HG02759 (cell line): ENCODE data around the gene CHEK2.
"Not testable (repeated sequence)": the region's sequence is repeated elsewhere in the genome, so short reads cannot be mapped to it uniquely, and the experiment has no call there.

Source experiments
- ATAC-seq: cut with Tn5 transposase; IDR thresholded peaks from one replicate; pipeline ENCODE4 v1.9.1; 2021; ENCODE audit warnings: mild to moderate bottlenecking, moderate library complexity; ENCODE audit not compliant: unreplicated experiment

The CHEK2 gene

DNA sequence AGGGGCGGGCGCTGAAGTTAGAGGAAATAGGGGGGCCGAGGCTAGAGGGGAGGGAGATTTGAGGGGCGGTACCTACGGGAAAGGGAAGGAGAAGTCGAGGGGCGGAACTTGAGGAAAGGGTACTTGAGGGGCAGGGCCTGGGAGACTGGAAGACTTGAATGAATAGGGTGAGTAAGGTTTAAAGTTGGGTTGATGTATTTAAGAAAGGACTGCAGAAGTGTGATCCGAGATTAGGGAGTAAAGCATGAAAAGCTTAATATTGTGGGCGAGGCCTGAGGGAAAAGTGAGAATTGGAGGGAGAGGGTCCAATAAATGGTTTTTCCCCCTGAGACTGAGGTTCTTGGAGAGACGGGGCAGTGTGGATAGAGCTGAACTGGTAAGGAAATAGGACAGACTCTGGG is 942 bp upstream of the CHEK2 start:
- ATAC-seq, result no peak

DNA sequence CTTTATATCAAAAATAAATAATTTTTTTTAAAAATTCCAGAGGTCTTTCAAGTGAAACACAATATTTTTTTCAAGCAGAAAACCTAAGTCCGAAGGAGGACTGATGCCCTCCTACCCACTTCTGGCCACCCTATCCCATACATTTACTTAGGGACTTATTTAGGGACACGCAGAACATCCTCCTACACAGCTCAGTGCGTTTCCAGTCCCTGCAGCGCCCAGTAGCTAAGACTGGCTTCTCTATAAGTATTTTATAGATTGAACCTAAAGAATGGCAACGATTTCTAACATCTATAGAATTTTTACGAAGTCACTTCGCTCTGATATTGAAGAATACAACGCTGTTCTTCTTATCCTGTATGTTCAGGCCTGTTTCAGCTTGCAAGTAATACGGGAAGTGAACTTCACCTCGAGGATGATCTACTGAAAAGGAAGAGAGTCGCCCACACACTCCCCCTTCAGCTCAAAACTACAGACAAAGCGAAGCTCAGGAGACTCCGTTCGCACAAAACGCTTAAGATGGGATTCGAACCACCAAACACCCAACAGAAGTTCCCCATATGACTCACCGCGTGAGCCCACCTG is 328 bp downstream of the CHEK2 start:
- ATAC-seq, result no peak

GRCh38 chr22:28738876-28739275 is 2.7 kb downstream of the CHEK2 start:
- ATAC-seq, result not testable (repeated sequence)

DNA sequence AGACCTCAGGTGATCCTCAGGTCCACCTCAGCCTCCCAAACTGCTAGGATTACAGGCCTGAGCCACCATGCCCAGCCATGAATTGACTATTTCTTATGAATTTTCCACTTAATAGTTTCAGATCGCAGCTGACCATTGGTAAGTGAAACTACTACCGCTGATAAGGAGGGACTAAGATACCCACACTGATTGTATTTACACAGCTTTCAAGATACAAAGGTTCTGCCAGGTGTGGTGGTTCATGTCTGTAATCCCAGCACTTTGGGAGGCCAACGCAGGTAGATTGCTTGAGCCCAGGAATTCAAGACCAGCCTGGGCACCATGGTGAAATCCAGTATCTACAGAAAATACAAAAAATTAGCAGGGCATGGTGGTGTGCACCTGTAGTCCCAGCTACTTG is 3.9 kb downstream of the CHEK2 start:
- ATAC-seq, result no peak

DNA sequence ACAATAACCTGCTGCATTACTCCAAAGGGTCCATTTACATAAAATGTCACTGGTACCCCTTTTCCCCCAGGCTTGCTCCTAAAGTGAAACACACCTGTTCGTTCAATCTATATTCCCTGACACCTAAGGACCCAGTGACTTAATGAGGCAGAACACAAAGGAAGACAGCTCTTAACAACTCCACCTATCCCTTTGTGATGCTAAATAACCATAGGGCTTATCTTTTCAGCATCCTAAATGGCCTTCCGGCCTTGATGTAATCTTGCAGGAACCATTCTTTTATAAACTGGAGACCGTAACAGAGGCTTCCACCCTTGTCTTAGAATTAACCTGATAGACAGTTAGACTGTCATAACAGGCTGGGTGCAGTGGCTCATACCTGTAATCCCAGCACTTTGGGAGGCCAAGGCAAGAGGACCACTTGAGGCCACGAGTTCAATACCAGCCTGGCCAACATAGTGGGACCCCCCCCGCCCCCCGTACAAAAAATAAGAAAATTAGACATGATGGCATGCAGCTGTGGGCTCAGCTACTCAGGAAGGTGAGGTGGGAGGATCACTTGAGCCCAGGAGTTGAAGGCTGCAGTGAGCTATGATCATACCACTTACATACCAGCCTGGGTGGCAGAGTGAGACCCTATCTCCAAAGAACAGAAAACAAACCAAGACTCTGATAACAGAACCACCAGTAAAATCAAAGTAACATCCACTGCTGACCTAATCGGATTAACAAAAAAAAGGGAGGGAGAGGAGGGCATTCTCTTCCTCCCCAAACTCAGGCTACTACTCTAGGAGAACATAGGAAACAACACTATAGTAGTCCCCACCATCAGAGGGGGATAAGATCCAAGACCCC is 5.1 kb downstream of the CHEK2 start:
- ATAC-seq, result no peak

DNA sequence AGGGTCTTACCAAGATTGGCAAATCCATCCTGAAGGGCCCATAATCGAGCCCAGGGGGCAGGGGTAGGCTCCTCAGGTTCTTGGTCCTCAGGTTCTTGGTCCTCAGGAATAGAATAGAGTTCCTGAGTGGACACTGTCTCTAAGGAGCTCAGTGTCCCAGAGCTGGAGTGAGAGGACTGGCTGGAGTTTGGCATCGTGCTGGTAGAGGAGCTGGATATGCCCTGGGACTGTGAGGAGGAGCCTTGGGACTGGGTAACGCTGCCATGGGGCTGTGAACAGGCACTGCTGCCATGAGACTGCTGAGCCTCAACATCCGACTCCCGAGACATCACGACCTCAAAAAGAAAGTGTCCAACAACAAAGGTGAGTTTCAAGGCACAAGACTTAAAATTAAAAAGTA is 7.2 kb downstream of the CHEK2 start:
- ATAC-seq, result no peak

DNA sequence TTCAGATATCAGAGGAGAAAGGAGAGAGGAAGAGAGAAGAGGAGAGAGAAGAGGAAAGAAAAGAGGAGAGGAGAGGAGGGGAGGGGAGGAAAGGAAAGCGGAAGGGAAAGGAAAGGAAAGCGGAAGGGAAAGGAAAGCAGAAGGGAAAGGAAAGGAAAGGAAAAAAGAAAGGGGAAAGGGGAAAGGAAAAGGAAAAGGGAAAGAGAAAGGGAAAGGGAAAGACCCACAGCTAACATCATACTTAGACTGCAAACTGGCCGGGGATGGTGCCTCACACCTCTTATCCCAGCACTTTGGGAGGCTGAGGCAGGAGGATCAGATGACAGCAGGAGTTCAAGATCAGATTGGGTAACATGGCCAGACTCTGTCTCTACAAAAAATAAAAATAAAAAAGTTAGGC is 11.4 kb downstream of the CHEK2 start:
- ATAC-seq, result no peak

DNA sequence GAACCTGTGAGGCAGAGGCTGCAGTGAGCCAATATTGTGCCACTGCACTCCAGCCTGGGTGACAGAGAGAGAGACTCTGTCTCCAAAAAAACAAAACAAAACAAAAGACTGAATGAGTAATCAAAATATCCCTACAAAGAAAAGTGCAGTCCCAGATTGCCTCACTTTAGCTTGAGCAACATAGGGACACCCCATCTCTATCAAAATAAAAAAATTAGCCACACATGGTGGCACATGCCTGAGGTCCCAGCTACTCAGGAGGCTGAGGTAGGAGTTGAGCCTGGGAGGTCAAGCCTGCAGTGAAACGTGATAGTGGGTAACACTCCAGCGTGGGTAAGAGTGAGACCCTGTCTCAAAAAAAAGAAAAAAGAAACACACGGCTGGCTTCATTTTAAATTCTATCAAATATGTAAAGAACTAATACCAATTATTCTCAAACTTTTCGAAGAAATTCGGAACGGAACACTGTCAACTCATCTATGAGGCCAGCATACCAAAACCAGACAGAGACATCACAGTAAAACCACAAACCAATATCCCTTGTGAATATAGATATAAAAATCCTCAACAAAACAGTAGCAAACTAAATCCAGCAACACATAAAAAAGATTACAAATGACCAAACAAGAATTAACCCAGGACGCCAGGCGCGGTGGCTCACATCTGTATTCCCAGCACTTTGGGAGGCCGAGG is 12.9 kb downstream of the CHEK2 start:
- no peak for ATAC-seq

GRCh38 chr22:28728002-28728401 is 13.6 kb downstream of the CHEK2 start:
- no peak for ATAC-seq

GRCh38 chr22:28718044-28718443 is 23.6 kb downstream of the CHEK2 start:
- no peak for ATAC-seq

DNA sequence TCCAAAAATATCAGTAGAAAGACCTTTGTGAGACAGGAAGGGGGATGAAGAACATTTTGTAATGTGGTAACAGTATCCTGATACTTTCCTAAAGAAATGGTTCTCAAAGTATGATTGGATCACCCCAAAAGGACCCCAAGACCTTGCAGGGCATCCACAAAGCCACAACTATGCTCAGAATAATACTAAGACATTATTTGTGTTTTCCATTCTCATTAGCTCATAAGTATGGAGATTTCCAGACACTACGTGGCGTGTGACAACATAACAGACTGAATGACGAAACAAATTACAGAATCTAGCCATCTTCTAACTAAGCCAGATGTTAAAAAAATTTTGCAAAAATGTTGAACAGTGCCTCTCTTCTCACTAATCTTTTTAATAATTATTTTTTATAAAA is 24.9 kb downstream of the CHEK2 start:
- no peak for ATAC-seq

DNA sequence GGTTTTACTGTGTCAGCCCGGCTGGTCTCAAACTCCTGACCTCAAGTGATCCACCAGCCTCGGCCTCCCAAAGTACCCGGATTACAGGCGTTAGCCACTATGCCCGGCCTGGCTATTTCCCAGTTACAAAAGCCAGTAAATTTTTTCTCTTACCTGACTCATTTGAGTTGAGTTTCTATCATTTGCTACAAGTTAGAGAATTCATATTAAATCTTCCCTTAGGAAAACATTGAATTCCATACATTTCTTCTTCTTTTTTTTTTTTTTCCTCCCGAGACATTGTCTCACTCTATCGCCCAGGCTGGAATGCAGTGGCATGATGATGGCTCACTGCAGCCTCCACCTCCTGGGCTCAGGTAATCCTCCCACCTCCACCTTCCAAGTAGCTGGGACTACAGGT is 26.0 kb downstream of the CHEK2 start:
- ATAC-seq, result no peak

- ATAC-seq, result no peak
Observed at GRCh38 chr22:28714043-28714628, 27.5 kb downstream of the CHEK2 start.

GRCh38 chr22:28711820-28712777 is 29.5 kb downstream of the CHEK2 start:
- ATAC-seq, result no peak

GRCh38 chr22:28711341-28711740 is 30.3 kb downstream of the CHEK2 start:
- ATAC-seq, result no peak

GRCh38 chr22:28710576-28711191 is 30.9 kb downstream of the CHEK2 start:
- no peak for ATAC-seq

DNA sequence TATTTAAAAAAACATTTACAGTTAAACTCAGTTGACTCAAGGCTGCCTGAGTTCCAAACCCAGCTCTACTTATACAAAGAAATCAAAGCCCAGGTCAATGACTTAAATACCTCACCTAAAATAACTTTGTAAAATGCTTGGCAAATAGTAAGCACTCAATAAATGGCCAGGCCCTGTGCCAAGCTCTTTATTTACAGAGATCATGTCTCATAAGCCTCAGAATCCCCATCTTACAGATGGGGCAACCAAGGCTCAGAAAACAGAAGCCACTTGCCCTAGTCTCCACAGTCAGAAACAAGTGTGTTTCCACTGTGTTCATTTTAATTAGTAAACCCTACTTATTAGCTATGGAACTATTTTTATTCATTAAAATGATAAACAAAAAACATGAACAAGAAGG is 31.5 kb downstream of the CHEK2 start:
- no peak for ATAC-seq

DNA sequence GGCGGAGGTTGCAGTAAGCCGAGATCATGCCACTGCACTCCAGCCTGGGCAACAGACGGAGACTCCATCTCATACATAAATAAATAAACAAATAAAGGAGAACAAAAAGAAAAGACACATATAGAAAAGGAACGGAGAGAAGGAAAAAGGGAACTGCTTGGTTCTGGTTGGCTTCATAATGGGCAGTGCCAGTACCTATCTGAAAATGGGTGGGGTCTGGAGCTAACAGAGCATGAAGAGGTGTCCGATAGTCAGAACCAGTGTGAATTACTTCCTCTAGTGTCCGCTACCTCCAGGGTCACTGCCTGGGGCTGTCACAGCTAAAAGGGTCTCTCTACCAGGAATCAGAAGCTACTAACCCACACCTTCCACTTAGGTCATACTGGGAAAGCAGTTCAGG is 34.8 kb downstream of the CHEK2 start:
- ATAC-seq, result no peak

DNA sequence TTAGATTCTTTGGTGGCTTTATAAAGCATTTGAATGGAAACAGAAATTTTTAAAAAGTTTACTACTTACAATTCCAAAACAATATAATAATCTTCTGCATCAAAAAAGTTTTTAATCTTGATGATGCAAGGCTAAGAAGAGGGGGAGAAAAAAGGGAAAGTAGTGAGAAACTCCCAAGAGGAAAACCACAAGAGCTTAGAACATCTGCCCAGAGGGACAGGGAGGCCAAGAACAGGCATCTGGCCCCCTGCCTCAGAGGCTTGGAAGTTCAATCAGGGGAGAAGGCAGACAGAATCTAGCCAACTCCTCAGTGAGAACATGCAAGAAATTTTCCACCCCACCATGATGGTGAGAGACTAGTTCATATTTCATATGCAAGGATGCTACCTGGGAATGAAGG is 38.2 kb downstream of the CHEK2 start:
- no peak for ATAC-seq

DNA sequence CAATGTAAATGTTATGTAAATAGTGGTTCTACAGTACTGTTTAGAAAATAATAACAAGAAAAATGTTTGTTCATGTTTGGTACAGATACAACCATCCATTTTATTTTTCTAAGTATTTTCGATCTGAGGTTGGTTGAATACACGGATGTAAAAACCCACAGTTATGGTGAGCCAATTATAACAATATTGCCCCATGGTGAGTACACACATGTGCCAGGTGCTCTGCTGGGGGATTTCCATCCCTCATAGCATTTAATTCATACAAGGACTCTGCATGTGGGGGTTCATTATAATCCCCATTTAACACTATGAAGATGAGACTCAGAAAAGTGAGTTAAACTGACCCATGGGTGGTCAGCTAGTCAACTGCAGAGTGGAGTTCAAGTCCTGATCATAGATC is 38.7 kb downstream of the CHEK2 start:
- no peak for ATAC-seq
